ENCODE measurements around the gene JAKMIP3.

JAKMIP3 gene

DNA sequence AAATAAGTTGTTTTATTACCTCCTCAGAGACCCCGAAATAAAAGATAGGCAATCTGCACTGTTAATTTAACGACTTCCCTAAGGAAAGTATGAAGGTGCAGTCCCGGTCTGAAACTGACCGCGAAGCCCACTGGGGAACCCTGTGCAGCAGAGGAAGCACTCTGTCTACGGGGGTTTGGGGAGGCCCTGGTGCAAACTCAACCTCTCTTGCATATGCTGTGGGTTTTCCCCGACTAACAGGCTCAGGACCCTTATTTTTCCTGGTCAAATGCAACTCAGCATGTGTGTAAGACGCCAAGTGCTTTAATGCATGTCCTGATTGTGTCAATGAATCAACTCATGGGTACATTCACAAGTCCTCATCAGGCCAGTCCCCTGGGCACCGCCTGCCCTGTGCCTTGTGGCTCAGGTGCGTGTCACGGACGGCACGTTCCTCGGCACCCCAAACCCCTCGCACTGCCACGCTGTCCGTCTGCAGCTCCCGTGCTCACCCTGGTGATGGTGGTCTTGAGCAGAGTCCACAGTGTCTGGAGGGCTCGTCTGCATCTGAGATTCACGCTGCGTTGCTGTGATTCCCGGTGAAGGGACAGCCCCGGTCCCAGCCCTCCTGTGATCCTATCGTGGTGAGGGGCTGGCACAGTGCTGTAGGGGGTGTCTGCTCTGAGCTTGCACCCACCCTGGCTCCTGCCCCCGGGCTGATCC is 33.8 kb downstream of the JAKMIP3 start:
- TF ChIP-seq, protein P1, sequence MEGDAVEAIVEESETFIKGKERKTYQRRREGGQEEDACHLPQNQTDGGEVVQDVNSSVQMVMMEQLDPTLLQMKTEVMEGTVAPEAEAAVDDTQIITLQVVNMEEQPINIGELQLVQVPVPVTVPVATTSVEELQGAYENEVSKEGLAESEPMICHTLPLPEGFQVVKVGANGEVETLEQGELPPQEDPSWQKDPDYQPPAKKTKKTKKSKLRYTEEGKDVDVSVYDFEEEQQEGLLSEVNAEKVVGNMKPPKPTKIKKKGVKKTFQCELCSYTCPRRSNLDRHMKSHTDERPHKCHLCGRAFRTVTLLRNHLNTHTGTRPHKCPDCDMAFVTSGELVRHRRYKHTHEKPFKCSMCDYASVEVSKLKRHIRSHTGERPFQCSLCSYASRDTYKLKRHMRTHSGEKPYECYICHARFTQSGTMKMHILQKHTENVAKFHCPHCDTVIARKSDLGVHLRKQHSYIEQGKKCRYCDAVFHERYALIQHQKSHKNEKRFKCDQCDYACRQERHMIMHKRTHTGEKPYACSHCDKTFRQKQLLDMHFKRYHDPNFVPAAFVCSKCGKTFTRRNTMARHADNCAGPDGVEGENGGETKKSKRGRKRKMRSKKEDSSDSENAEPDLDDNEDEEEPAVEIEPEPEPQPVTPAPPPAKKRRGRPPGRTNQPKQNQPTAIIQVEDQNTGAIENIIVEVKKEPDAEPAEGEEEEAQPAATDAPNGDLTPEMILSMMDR (IDR thresholded peaks at IDR 0.05; ENCODE audit: insufficient read depth, missing control alignments): no peak
- no peak for DNase-seq (ENCODE audit: insufficient read length, low spot score)
- FAIRE-seq: no peak

DNA sequence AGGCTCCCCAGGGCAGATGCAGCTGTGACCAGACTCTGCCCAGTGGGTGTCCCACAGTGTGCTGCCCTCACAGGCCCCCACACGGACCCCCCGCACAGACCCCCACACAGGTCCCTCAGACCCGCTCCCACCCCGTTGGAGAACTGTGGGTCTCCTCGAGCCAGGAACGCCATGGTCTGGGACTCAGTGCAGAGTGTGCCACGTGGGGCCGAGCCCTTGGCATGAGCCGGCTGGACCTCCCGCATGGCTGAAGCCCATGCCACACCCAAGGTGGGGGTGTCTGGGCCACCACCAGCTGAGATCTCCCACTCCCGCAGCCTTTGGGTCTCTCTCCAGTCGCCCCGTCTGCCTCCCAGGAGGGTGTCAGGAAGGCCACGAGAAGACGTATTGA is 34.3 kb downstream of the JAKMIP3 start:
- DNase-seq (ENCODE audit: insufficient read length, low spot score) (no peak), FAIRE-seq (no peak)
- TF ChIP-seq, protein P1 (IDR thresholded peaks at IDR 0.05; ENCODE audit: insufficient read depth, missing control alignments): no peak

DNA sequence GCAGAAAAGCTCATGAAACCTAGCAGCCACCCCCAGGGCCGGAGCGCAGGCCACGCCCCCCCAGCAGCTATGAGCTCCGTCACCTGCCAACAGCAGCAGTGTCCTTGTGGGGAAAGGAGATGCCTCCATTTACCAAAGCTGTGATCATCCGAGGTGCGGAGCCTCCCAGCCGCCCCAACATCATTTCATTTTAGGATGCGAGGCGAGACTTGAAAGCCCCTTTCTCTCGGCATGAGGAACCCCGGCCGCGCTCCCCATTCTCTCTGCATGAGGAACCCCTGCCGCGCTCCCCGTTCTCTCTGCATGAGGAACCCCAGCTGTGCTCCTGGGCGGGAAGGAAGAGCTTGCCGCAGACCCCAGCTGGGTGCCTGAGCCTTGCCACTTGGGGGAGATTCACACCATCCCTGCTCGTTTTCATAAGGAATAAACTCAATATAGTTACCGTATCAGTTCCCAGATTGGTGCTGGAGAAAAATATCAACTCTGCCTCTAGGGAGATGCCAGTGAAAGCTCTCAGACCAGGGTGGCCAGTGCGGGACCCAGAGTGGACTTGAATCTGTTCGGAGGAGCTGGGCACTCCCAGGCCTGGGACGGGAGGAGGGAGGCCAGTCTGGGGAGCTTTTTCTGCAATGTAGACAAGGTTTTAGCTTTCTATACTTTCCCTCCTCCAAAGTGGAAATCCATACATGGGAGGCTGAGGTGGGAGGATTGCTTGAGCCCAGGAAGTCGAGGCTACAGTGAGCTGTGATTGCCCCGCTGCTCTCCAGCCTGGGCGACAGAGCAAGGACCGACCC is 35.0 kb downstream of the JAKMIP3 start:
- TF ChIP-seq, protein P1 (IDR thresholded peaks at IDR 0.05; ENCODE audit: insufficient read depth, missing control alignments): no peak

DNA sequence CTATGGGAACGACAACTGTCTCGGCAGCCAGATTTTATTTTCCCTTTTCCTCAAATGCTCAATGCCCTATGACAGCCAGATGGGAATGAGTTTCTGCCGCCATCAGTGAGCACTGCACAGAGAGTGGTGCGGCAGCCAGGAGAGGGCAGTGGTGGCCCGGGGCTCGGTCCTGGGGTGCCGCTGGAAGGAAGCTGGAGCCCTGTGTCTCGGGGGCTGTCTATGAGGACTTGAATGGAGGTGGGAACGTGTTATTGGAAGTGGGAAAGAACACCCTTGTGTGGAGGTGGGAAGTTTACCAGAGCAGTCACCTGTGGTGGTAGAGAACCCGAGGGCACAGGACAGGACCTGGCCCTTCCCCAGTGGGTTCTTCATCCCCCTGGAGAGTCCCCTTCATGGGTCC is 35.8 kb downstream of the JAKMIP3 start:
- no peak for DNase-seq (ENCODE audit: insufficient read length, low spot score)
- no peak for FAIRE-seq
- TF ChIP-seq, protein P1 (IDR thresholded peaks at IDR 0.05; ENCODE audit: insufficient read depth, missing control alignments): no peak

More for the DNA sequence above, 35.0 kb downstream of the JAKMIP3 start:
- DNase-seq (ENCODE audit: insufficient read length, low spot score) (no peak), FAIRE-seq (no peak)

DNA sequence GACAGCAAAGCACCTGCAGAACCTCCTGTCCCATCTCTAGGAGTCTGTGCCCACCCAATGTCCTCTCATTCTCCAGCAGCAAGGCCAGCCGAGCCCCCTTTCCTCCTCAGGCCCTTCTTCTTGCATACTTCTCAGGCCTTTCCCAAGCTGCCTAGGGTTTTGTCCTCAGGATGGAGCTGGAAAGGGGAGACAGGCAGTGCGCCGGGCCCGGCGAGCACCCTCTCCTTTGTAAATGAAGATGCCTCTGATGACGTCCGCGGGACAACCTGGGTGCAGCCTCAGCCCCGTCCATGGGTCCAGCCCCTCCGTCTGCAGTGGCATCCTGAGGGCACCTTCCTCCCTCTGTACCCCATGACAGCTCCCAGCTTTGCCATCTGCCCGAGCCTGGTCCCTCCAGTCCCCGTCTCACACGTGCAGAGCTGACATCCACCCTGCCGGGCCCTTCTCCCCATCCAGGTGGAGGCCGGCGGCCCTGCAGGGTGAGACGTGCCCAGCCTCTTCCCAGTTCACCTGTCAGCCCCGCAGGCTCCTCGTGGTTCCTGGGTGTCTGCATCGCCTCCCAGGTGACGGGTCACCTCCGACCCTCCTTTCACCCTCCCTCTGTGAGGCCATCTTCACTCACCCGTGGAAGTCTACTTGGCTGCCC is 36.4 kb downstream of the JAKMIP3 start:
- DNase-seq (ENCODE audit: insufficient read length, low spot score) (no peak), FAIRE-seq (no peak)
- TF ChIP-seq, protein P1 (IDR thresholded peaks at IDR 0.05; ENCODE audit: insufficient read depth, missing control alignments): no peak

DNA sequence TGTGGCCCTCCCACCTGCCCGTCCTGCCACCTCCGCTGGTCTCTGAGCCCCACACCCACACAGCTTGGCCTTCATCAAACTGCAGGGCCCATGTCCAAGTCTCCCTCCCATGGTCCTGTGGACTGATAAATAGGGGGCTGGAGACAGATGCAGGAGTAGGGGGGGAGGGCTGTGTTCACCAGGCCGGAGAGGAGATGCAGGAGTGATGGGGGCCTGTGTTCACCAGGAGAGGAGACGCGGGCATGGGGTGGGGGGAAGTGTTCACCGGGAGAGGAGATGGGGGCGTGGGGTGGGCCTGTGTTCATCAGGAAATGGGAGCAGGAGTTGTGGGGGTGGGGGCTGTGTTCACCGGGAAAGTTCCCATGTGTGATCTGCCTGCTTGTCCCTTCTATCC is 37.0 kb downstream of the JAKMIP3 start:
- no peak for DNase-seq (ENCODE audit: insufficient read length, low spot score)
- FAIRE-seq: no peak
- TF ChIP-seq, protein P1 (IDR thresholded peaks at IDR 0.05; ENCODE audit: insufficient read depth, missing control alignments): no peak

Measured in D721Med (cell line).